B cell (primary cell): Measurements from ENCODE around the gene BDH1. TPM values are rescaled to one million over a fixed set of nuclear protein-coding genes. Genes with fewer than 3 reads are reported as not detected.

Source experiments
- ATAC-seq: fragments of 200-7000 bp; cut with Tn5 transposase; one replicate; pipeline ENCODE4 v1.10.0; 2021; ENCODE audit warnings: low read depth, mild to moderate bottlenecking, moderate number of reproducible peaks, moderate library complexity
- CTCF ChIA-PET: fragments of 350-600 bp; sonication (Branson Sonifier 250); formaldehyde crosslinking; loops from one replicate; lab custom pipeline; 2021; ENCODE audit warnings: antibody characterized with exemption, inconsistent platforms; lab: Charles Lee
- POLR2A ChIA-PET: fragments of 350-600 bp; sonication (Branson Sonifier 250); formaldehyde crosslinking; loops from one replicate; lab custom pipeline; 2021; ENCODE audit warnings: antibody characterized with exemption; lab: Charles Lee
- DNase-seq: peaks from one replicate; pipeline ENCODE4 v3.0.0; 2013
- H2AFZ ChIP-seq: 2 replicates; pipeline ENCODE4 v1.6.1; 2012; ENCODE audit warnings: mild to moderate bottlenecking, low read depth, low read length; ENCODE audit not compliant: insufficient read depth, poor library complexity, severe bottlenecking
- H3K27ac ChIP-seq, 2 donors: 1 replicate in 1 of 2; 2 replicates in 1 of 2; pipeline ENCODE4 v1.5.1; 2012 to 2013; ENCODE audit warnings: low read length in 2 of 2, mild to moderate bottlenecking in 2 of 2, moderate library complexity in 1 of 2
- H3K27me3 ChIP-seq, 4 experiments: fragments of 200-600 bp in 1 of 4; sonication (generic) in 1 of 4; replicated peaks in 1 of 4; 1 replicate in 2 of 4; 2 replicates in 2 of 4; pipeline versions ENCODE4 v1.6.1 to v1.7.0; 2013 to 2016; ENCODE audit warnings: low read length in 3 of 4, mild to moderate bottlenecking in 2 of 4, mixed read lengths in 1 of 4, moderate library complexity in 1 of 4; ENCODE audit not compliant: insufficient read depth in 4 of 4, control insufficient read depth in 3 of 4; ENCODE audit errors: control extremely low read depth in 1 of 4
- H3K36me3 ChIP-seq, 2 experiments: replicated peaks in 1 of 2; 1 replicate in 1 of 2; 2 replicates in 1 of 2; pipeline versions ENCODE4 v1.6.1 to v1.7.1; 2013; ENCODE audit warnings: low read length in 1 of 2; ENCODE audit not compliant: insufficient read depth in 2 of 2, control insufficient read depth in 1 of 2; ENCODE audit errors: control extremely low read depth in 1 of 2, extremely low read depth in 1 of 2
- H3K4me1 ChIP-seq, 2 donors: fragments of 200-600 bp in 1 of 2; sonication (generic) in 1 of 2; 1 replicate in 1 of 2; 2 replicates in 1 of 2; pipeline versions ENCODE4 v1.5.1 to v1.6.1; 2013 to 2017; ENCODE audit warnings: low read length in 2 of 2; ENCODE audit not compliant: control insufficient read depth in 2 of 2, insufficient read depth in 2 of 2
- H3K4me2 ChIP-seq: replicated peaks from 2 replicates; pipeline ENCODE3; 2012; ENCODE audit warnings: mild to moderate bottlenecking, low read depth, low read length; ENCODE audit not compliant: poor library complexity, severe bottlenecking
- H3K4me3 ChIP-seq, 5 experiments: fragments of 200-600 bp in 1 of 5; sonication (generic) in 1 of 5; 1 replicate in 3 of 5; 2 replicates in 2 of 5; pipeline versions ENCODE4 v1.5.1 to v1.7.0; 2011 to 2016; ENCODE audit warnings: low read length in 4 of 5, mild to moderate bottlenecking in 4 of 5, low read depth in 2 of 5, control low read depth in 1 of 5, moderate library complexity in 1 of 5; ENCODE audit not compliant: insufficient read depth in 1 of 5; ENCODE audit errors: control extremely low read depth in 1 of 5, extremely low read depth in 1 of 5
- H3K79me2 ChIP-seq: fragments of 200-600 bp; sonication (generic); one replicate; pipeline ENCODE4 v1.6.0; 2016; ENCODE audit warnings: low read length; ENCODE audit not compliant: control insufficient read depth, insufficient read depth
- H3K9ac ChIP-seq: fragments of 200-600 bp; sonication (generic); 2 replicates; pipeline ENCODE4 v1.6.1; 2017; ENCODE audit warnings: mild to moderate bottlenecking, low read length, moderate library complexity
- H3K9me3 ChIP-seq, 3 donors: one replicate each; pipeline versions ENCODE4 v1.6.1 to v1.7.1; 2013; ENCODE audit warnings: low read length in 2 of 3; ENCODE audit not compliant: control insufficient read depth in 2 of 3, insufficient read depth in 1 of 3; ENCODE audit errors: control extremely low read depth in 1 of 3
- H4K20me1 ChIP-seq: 2 replicates; pipeline ENCODE4 v1.6.0; 2012; ENCODE audit warnings: mild to moderate bottlenecking, low read length; ENCODE audit not compliant: insufficient read depth, control insufficient read depth, poor library complexity, severe bottlenecking
- H3K27ac Mint-ChIP-seq: one replicate; pipeline ENCODE4 v1.8.0; 2021; ENCODE audit warnings: mixed read lengths
- H3K27me3 Mint-ChIP-seq: one replicate; pipeline ENCODE4 v1.8.0; 2021; ENCODE audit warnings: mixed read lengths
- H3K4me1 Mint-ChIP-seq: one replicate; pipeline ENCODE4 v1.8.0; 2021; ENCODE audit warnings: mixed read lengths
- H3K4me3 Mint-ChIP-seq: one replicate; pipeline ENCODE4 v1.8.0; 2021; ENCODE audit warnings: mixed read lengths
- H3K9me3 Mint-ChIP-seq: one replicate; pipeline ENCODE4 v1.8.0; 2022; ENCODE audit warnings: mixed read lengths; ENCODE audit not compliant: insufficient read depth
- EZH2 ChIP-seq: IDR thresholded peaks from 2 replicates; pipeline ENCODE4 v1.6.1; 2012; ENCODE audit warnings: borderline replicate concordance, low read depth, mild to moderate bottlenecking, moderate library complexity, low read length; ENCODE audit not compliant: insufficient read depth, poor library complexity, severe bottlenecking
- WGBS: methylation state at CpG from one replicate; pipeline ENCODE4 v1.1.5; 2013; ENCODE audit warnings: missing lambda C conversion rate; ENCODE audit not compliant: insufficient coverage; 5-methylcytosine and 5-hydroxymethylcytosine counted together
- intact Hi-C: fragments of 100-400 bp; cut with micrococcal nuclease; formaldehyde crosslinking; loops from one replicate; pipeline ENCODE4 v1.10.0; 2022
- polyA plus RNA-seq: library from polyadenylated mRNA; depleted of rRNA; stranded (reverse); fragments of >200 nt; gene quantifications from 2 replicates; pipeline ENCODE4 v1.2.3, GENCODE V29; 2012
- total RNA-seq, 2 donors: library from RNA; stranded (reverse); fragments of 120-200 nt in 1 of 2; gene quantifications; 1 replicate in 1 of 2; 2 replicates in 1 of 2; pipeline versions ENCODE4 v1.2.3 to v1.2.4, GENCODE V29; 2013 to 2022
- TF ChIP-seq, protein P1 (sequence below): fragments of 200-600 bp; IDR thresholded peaks from one replicate; pipeline ENCODE4 v1.8.0; 2022; ENCODE audit warnings: antibody characterized with exemption, mild to moderate bottlenecking

The BDH1 gene
- total and polyA plus RNA-seq, 2 donors (not counting 1 experiment from before 2014, with no cell fraction given), result 21.1 to 59.3 TPM

DNA sequence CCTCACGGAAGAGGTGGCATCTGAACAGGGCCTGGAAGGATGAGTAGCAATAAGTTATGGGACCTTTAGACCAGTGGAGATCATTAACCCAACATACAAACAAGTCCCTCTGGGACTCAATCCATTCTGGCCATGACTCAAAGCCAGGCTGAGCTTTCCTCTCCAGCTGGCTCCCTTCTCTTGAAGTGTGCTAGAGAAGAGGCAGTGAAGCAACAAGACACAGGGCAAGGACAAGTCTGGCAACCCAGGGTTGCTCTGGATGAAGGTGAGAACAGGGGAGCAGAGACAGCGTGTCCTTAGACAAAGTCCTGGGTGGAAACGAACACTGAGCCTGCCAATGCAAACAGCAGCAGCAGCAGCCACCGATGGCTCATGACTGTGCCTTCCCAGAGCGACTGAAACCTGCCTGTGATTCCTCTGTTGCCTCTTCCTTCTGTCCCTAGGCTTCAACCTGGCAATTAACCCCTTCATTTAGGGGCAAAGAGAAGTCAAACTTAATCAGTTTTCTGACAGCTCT lies 86.8 kb downstream of the BDH1 start:
- peaks cover 35% of the 10 kb centered on the region for H3K27me3 Mint-ChIP-seq
- H4K20me1 ChIP-seq, result no peaks in the 10 kb centered on the region
- H3K9ac ChIP-seq, result no peak overlapping the region
- POLR2A ChIA-PET, result no interaction called here
- WGBS, result 79% methylated on average over 4 of the region's 5 CpGs
- no peak for ATAC-seq
- no peak overlapping the region for H3K4me3 Mint-ChIP-seq
- H3K4me1 Mint-ChIP-seq, result no peaks in the 10 kb centered on the region
- H3K27ac ChIP-seq, result no peak overlapping the region
- H3K4me2 ChIP-seq, result no peak overlapping the region
- no peak overlapping the region for H3K27ac Mint-ChIP-seq
- H3K36me3 ChIP-seq, result no peaks in the 10 kb centered on the region
- no peaks in the 10 kb centered on the region for H3K4me1 ChIP-seq
- peaks cover 0 to 10% (median 3%) of the 10 kb centered on the region in 4 experiments for H3K27me3 ChIP-seq
- TF ChIP-seq, protein P1, sequence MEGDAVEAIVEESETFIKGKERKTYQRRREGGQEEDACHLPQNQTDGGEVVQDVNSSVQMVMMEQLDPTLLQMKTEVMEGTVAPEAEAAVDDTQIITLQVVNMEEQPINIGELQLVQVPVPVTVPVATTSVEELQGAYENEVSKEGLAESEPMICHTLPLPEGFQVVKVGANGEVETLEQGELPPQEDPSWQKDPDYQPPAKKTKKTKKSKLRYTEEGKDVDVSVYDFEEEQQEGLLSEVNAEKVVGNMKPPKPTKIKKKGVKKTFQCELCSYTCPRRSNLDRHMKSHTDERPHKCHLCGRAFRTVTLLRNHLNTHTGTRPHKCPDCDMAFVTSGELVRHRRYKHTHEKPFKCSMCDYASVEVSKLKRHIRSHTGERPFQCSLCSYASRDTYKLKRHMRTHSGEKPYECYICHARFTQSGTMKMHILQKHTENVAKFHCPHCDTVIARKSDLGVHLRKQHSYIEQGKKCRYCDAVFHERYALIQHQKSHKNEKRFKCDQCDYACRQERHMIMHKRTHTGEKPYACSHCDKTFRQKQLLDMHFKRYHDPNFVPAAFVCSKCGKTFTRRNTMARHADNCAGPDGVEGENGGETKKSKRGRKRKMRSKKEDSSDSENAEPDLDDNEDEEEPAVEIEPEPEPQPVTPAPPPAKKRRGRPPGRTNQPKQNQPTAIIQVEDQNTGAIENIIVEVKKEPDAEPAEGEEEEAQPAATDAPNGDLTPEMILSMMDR, result no peak
- TF ChIP-seq EZH2, result no peak
- no peaks in the 10 kb centered on the region for H3K9me3 ChIP-seq
- CTCF ChIA-PET, result no interaction called here
- no peak for DNase-seq
- H3K79me2 ChIP-seq, result no peaks in the 10 kb centered on the region
- H3K4me3 ChIP-seq, result no peak overlapping the region
- intact Hi-C loops, result no loop called here
- no peaks in the 10 kb centered on the region for H3K9me3 Mint-ChIP-seq
- no peak overlapping the region for H2AFZ ChIP-seq

GRCh38 chr3:197468167-197468566 lies 87.6 kb downstream of the BDH1 start:
- WGBS, result 88% methylated on average over 7 of the region's 7 CpGs
- TF ChIP-seq, protein P1, result no peak
- TF ChIP-seq EZH2, result no peak
- Histone ChIP-seq H3K36me3 (no peaks in the 10 kb centered on the region), H3K4me1 (no peaks in the 10 kb centered on the region), H3K79me2 (no peaks in the 10 kb centered on the region), H3K27me3 (peaks cover 0 to 10% (median 2%) of the 10 kb centered on the region in 4 experiments), H3K4me3 (no peak overlapping the region), H4K20me1 (no peaks in the 10 kb centered on the region), H3K27ac (no peak overlapping the region), H3K9ac (no peak overlapping the region), H2AFZ (no peak overlapping the region), H3K4me2 (no peak overlapping the region), H3K9me3 (no peaks in the 10 kb centered on the region)
- ChIA-PET CTCF (no interaction called here), POLR2A (no interaction called here)
- Mint-ChIP-seq H3K9me3 (no peaks in the 10 kb centered on the region), H3K27ac (no peak overlapping the region), H3K4me1 (no peaks in the 10 kb centered on the region), H3K4me3 (no peak overlapping the region), H3K27me3 (peaks cover 35% of the 10 kb centered on the region)
- no peak for DNase-seq
- intact Hi-C loops, result no loop called here
- no peak for ATAC-seq
